GM12878 (cell line): ENCODE data around the gene BIN1. TPM values are rescaled to one million over a fixed set of nuclear protein-coding genes. Genes with fewer than 3 reads are reported as not detected.

Experiments used
- ATAC-seq: fragments of 200-7000 bp; cut with Tn5 transposase; 3 replicates; pipeline ENCODE4 v1.9.1; 2020; ENCODE audit warnings: mild to moderate bottlenecking, moderate library complexity
- BruUV-seq: library from RNA; stranded (reverse); fragments of 400-500 nt; replicated peaks from 2 replicates; lab custom pipeline; 2021; lab: Mats Ljungman, UMichigan
- CTCF ChIA-PET: fragments of 300-600 bp; sonication (Branson Sonifier 250); formaldehyde crosslinking; extraction: SDS; loops from one replicate; lab custom pipeline; 2021; ENCODE audit warnings: inconsistent platforms; lab: Yijun Ruan, JAX
- POLR2A ChIA-PET: fragments of 350-600 bp; formaldehyde crosslinking; extraction: SDS; loops from one replicate; lab custom pipeline; 2021; ENCODE audit warnings: inconsistent platforms; lab: Charles Lee
- RAD21 ChIA-PET: fragments of 300-600 bp; sonication (Branson Sonifier 250); formaldehyde crosslinking; loops from one replicate; lab custom pipeline; 2023; ENCODE audit warnings: antibody characterized with exemption; ENCODE audit not compliant: unreplicated experiment; lab: Charles Lee
- SMC1A ChIA-PET: fragments of 300-600 bp; sonication (Branson Sonifier 250); formaldehyde crosslinking; loops from one replicate; lab custom pipeline; 2023; ENCODE audit not compliant: unreplicated experiment, uncharacterized antibody; lab: Charles Lee
- DNase-seq: peaks from one replicate; pipeline ENCODE4 v3.0.0-alpha.2; 2011; ENCODE audit warnings: low read depth, low spot score
- FAIRE-seq: peaks from 3 replicates; lab custom pipeline; 2011; peaks lifted over from hg19 to GRCh38; lab: Jason Lieb, UNC
- H2AFZ ChIP-seq: 2 replicates; pipeline ENCODE4 v1.6.0; 2011; ENCODE audit warnings: low read depth, low read length, control low read depth; ENCODE audit not compliant: control insufficient read depth
- H3K27ac ChIP-seq: 2 replicates; pipeline ENCODE4 v1.5.1; 2011; ENCODE audit warnings: control low read depth; ENCODE audit not compliant: control insufficient read depth, insufficient read depth
- H3K27me3 ChIP-seq, 2 experiments: replicated peaks in 1 of 2; 2 replicates each; pipeline versions ENCODE4 v1.6.0 to v1.6.1; 2011; ENCODE audit warnings: low read length in 1 of 2; ENCODE audit not compliant: control insufficient read depth in 2 of 2, insufficient read depth in 2 of 2
- H3K36me3 ChIP-seq, 2 experiments: 2 replicates each; pipeline ENCODE4 v1.5.1; 2011; ENCODE audit warnings: low read length in 1 of 2; ENCODE audit not compliant: control insufficient read depth in 2 of 2, insufficient read depth in 2 of 2
- H3K4me1 ChIP-seq: 2 replicates; pipeline ENCODE4 v1.6.1; 2011; ENCODE audit warnings: mild to moderate bottlenecking, low read length, moderate library complexity, mixed read lengths; ENCODE audit not compliant: control insufficient read depth, insufficient read depth
- H3K4me2 ChIP-seq: 2 replicates; pipeline ENCODE4 v1.6.0; 2011; ENCODE audit warnings: control low read depth; ENCODE audit not compliant: control insufficient read depth, insufficient read depth
- H3K4me3 ChIP-seq: fragments of 200-600 bp; sonication (generic); 2 replicates; pipeline ENCODE4 v1.5.1; 2016
- H3K79me2 ChIP-seq: 2 replicates; pipeline ENCODE4 v1.6.0; 2011; ENCODE audit warnings: low read length; ENCODE audit not compliant: control insufficient read depth, insufficient read depth
- H3K9ac ChIP-seq: 2 replicates; pipeline ENCODE4 v1.8.0; 2011; ENCODE audit warnings: low read length, control low read depth, mixed read lengths; ENCODE audit not compliant: control insufficient read depth, insufficient read depth
- H3K9me3 ChIP-seq: replicated peaks from 3 replicates; pipeline ENCODE4 v1.5.1; 2011; ENCODE audit warnings: mild to moderate bottlenecking, low read length; ENCODE audit not compliant: control insufficient read depth, insufficient read depth
- H4K20me1 ChIP-seq: 2 replicates; pipeline ENCODE4 v1.6.0; 2011; ENCODE audit not compliant: control insufficient read depth, insufficient read depth
- BHLHE40 ChIP-seq, 2 experiments: fragments of 450-650 bp in 1 of 2; IDR thresholded peaks; 2 replicates each; pipeline ENCODE4 v1.6.1; 2011 to 2017; ENCODE audit warnings: low read depth in 2 of 2, borderline replicate concordance in 1 of 2, improper control_type of control experiment in 1 of 2, low read length in 1 of 2, mild to moderate bottlenecking in 1 of 2
- CHD1 ChIP-seq: IDR thresholded peaks from 2 replicates; pipeline ENCODE4 v1.6.1; 2012; ENCODE audit warnings: low read depth, low read length, improper control_type of control experiment
- GATAD2B ChIP-seq: fragments of 450-650 bp; conservative IDR thresholded peaks from 2 replicates; pipeline ENCODE4 v1.6.1; 2017; ENCODE audit warnings: low read depth, mild to moderate bottlenecking, moderate library complexity
- KAT2A ChIP-seq: conservative IDR thresholded peaks from 2 replicates; pipeline ENCODE4 v1.6.1; 2011; ENCODE audit warnings: low read depth, low read length; ENCODE audit not compliant: control insufficient read depth
- MEF2A ChIP-seq: IDR thresholded peaks from 2 replicates; pipeline ENCODE4 v1.6.1; 2011; ENCODE audit warnings: low read depth, mild to moderate bottlenecking, low read length, moderate library complexity; ENCODE audit not compliant: insufficient read depth
- NFYB ChIP-seq: IDR thresholded peaks from 2 replicates; pipeline ENCODE4 v1.6.1; 2011; ENCODE audit warnings: low read depth, mild to moderate bottlenecking, low read length, improper control_type of control experiment, moderate library complexity; ENCODE audit not compliant: insufficient read depth
- NR2F1 ChIP-seq: fragments of 450-650 bp; conservative IDR thresholded peaks from 2 replicates; pipeline ENCODE4 v1.6.1; 2017; ENCODE audit warnings: mild to moderate bottlenecking
- POLR2AphosphoS2 ChIP-seq: IDR thresholded peaks from 2 replicates; pipeline ENCODE4 v1.6.1; 2011; ENCODE audit warnings: low read depth, mild to moderate bottlenecking, low read length, improper control_type of control experiment, moderate library complexity
- RBBP5 ChIP-seq: fragments of 200-600 bp; sonication (generic); conservative IDR thresholded peaks from 2 replicates; pipeline ENCODE4 v1.6.1; 2016
- TARDBP ChIP-seq: IDR thresholded peaks from 2 replicates; pipeline ENCODE4 v1.6.1; 2016; ENCODE audit warnings: borderline replicate concordance
- ZNF24 ChIP-seq: fragments of 450-650 bp; IDR thresholded peaks from 2 replicates; pipeline ENCODE4 v1.6.1; 2017; ENCODE audit warnings: antibody characterized with exemption, mild to moderate bottlenecking
- ZNF274 ChIP-seq: IDR thresholded peaks from one replicate; pipeline ENCODE4 v1.8.0; 2011; ENCODE audit not compliant: insufficient read length, insufficient read depth
- WGBS: methylation state at CpG from one replicate; pipeline ENCODE4 v1.1.6; 2016; ENCODE audit warnings: low lambda C conversion rate; ENCODE audit not compliant: insufficient replicate concordance, insufficient coverage; ENCODE audit errors: missing lambda C conversion rate; 5-methylcytosine and 5-hydroxymethylcytosine counted together
- in situ Hi-C: fragments of 300-500 bp; cut with MboI; formaldehyde crosslinking; loops from 9 replicates; pipeline ENCODE4 v1.14.3; 2018; ENCODE audit warnings: mixed read lengths
- intact Hi-C: fragments of 100-400 bp; cut with micrococcal nuclease; formaldehyde crosslinking; loops from one replicate; pipeline ENCODE4 v1.14.2; 2022; ENCODE audit not compliant: unreplicated experiment
- polyA plus RNA-seq, 11 experiments: library from polyadenylated mRNA; depleted of rRNA in 4 of 11; unstranded in 6 of 11; stranded (reverse) in 5 of 11; fragments of >200 nt; fragmentation: Nextera tagmentation in 4 of 11; fragmentation: Illumina TruSeq in 1 of 11; extraction: Ambion mirVana in 4 of 11; extraction: Trizol in 1 of 11; gene quantifications; 1 replicate in 1 of 11; 2 replicates in 10 of 11; pipeline versions ENCODE4 v1.2.1 to v1.2.3, GENCODE V29; 2011 to 2016; ENCODE audit warnings: inconsistent platforms in 2 of 11, missing spikeins in 2 of 11, low read depth in 1 of 11
- total RNA-seq, 4 experiments: library from RNA; depleted of rRNA in 3 of 4; stranded (reverse); fragments of >200 nt in 3 of 4; fragmentation: Illumina TruSeq in 1 of 4; extraction: Trizol in 1 of 4; gene quantifications; 2 replicates each; pipeline versions ENCODE4 v1.2.1 to v1.2.3, GENCODE V29; 2013 to 2021
- TF ChIP-seq, protein P1 (sequence below): IDR thresholded peaks from 2 replicates; pipeline ENCODE4 v1.6.1; 2012; ENCODE audit warnings: low read depth, low read length, improper control_type of control experiment
- TF ChIP-seq, protein P2 (sequence below): IDR thresholded peaks from 2 replicates; pipeline ENCODE4 v1.6.1; 2011; ENCODE audit warnings: low read depth, mild to moderate bottlenecking, low read length, moderate library complexity, borderline replicate concordance; ENCODE audit errors: extremely low read depth
- TF ChIP-seq, protein P3 (sequence below): fragments of 450-650 bp; IDR thresholded peaks from 2 replicates; pipeline ENCODE4 v1.6.1; 2017; ENCODE audit warnings: borderline replicate concordance
- TF ChIP-seq, protein P4 (sequence below): fragments of 450-650 bp; IDR thresholded peaks from 2 replicates; pipeline ENCODE4 v1.6.1; 2017; ENCODE audit warnings: low read depth, mild to moderate bottlenecking, moderate library complexity

BIN1 gene
- total and polyA plus RNA-seq, 10 of the 15 experiments (the other 5 are each of a cell fraction or from before 2014, with no cell fraction given): 0.32 to 21.3 (median 11.2) TPM

DNA sequence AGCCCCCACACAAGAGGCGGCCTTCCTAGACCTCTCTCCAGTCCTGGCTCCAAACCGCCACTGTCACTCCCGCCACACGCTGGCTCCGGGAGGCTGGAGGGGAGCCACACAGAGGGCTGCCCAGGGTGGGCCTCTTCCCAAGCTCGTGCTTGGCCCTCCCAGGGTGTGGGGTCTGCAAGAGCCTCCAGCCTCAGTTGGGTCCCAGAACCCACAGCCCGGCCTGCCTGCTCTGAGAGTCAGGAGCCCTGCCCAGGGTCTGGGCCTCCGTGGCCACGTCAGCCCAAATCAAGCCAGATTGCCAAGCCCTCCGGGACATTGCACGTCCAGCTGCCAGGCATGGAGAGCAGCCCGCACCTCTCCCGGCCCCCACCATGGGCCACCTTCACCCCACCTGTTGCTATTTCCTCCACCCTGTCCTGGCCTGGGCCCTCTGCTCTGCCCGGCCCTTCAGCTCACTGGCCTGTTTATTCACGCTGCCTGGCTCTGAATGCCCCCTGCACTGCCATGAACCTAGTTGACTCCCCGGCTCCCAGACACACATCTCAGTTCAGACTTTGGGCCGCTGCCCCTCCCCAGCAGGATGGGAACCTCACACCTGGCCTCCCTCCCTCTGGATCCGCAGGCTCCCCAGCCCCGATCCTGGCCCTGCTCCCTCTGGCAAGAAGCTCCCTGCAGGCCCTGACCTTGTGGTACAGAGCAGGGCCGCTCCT, 61.0 kb downstream of the BIN1 start:
- Histone ChIP-seq H3K9me3 (no peaks in the 10 kb centered on the region; the same call in 2 of the 3 replicates), H3K36me3 (no peaks in the 10 kb centered on the region), H2AFZ (no peak overlapping the region), H3K4me2 (no peak overlapping the region), H3K27me3 (no peaks in the 10 kb centered on the region), H3K27ac (no peak overlapping the region), H3K9ac (no peak overlapping the region), H3K79me2 (no peaks in the 10 kb centered on the region), H3K4me1 (no peaks in the 10 kb centered on the region), H4K20me1 (no peaks in the 10 kb centered on the region), H3K4me3 (no peak overlapping the region)
- FAIRE-seq (no peak), ATAC-seq (no peak), DNase-seq (no peak)
- intact Hi-C loops (no loop called here), in situ Hi-C loops (no loop called here)
- SMC1A ChIA-PET: no interaction called here
- CTCF ChIA-PET: no interaction called here
- POLR2A ChIA-PET: no interaction called here
- TF ChIP-seq ZNF274 (no peak), ZNF24 (no peak), NFYB (no peak), NR2F1 (no peak), TARDBP (no peak), GATAD2B (no peak), MEF2A (no peak), CHD1 (no peak), KAT2A (no peak), RBBP5 (no peak), POLR2AphosphoS2 (no peak), BHLHE40 (IDR thresholded peaks at IDR 0.05; ENCODE audit: borderline replicate concordance in 1 of 2, low read depth in 2 of 2, low read length in 1 of 2) (no peak)
- TF ChIP-seq, protein P1, sequence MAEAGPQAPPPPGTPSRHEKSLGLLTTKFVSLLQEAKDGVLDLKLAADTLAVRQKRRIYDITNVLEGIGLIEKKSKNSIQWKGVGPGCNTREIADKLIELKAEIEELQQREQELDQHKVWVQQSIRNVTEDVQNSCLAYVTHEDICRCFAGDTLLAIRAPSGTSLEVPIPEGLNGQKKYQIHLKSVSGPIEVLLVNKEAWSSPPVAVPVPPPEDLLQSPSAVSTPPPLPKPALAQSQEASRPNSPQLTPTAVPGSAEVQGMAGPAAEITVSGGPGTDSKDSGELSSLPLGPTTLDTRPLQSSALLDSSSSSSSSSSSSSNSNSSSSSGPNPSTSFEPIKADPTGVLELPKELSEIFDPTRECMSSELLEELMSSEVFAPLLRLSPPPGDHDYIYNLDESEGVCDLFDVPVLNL: no peak
- TF ChIP-seq, protein P2, sequence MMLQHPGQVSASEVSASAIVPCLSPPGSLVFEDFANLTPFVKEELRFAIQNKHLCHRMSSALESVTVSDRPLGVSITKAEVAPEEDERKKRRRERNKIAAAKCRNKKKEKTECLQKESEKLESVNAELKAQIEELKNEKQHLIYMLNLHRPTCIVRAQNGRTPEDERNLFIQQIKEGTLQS: no peak
- TF ChIP-seq, protein P3, sequence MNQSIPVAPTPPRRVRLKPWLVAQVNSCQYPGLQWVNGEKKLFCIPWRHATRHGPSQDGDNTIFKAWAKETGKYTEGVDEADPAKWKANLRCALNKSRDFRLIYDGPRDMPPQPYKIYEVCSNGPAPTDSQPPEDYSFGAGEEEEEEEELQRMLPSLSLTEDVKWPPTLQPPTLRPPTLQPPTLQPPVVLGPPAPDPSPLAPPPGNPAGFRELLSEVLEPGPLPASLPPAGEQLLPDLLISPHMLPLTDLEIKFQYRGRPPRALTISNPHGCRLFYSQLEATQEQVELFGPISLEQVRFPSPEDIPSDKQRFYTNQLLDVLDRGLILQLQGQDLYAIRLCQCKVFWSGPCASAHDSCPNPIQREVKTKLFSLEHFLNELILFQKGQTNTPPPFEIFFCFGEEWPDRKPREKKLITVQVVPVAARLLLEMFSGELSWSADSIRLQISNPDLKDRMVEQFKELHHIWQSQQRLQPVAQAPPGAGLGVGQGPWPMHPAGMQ: no peak
- TF ChIP-seq, protein P4, sequence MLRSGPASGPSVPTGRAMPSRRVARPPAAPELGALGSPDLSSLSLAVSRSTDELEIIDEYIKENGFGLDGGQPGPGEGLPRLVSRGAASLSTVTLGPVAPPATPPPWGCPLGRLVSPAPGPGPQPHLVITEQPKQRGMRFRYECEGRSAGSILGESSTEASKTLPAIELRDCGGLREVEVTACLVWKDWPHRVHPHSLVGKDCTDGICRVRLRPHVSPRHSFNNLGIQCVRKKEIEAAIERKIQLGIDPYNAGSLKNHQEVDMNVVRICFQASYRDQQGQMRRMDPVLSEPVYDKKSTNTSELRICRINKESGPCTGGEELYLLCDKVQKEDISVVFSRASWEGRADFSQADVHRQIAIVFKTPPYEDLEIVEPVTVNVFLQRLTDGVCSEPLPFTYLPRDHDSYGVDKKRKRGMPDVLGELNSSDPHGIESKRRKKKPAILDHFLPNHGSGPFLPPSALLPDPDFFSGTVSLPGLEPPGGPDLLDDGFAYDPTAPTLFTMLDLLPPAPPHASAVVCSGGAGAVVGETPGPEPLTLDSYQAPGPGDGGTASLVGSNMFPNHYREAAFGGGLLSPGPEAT: no peak
- whole genome bisulfite sequencing: 81% methylated on average over 20 of the region's 20 CpGs
- RAD21 ChIA-PET: no interaction called here
- no TSS peak for BruUV-seq
